Activated naive CD4-positive, alpha-beta T cell (primary cell): ENCODE measurements around the gene POU3F3.

Source experiments
- DNase-seq, 4 experiments: peaks; one replicate each; lab custom pipeline; 2025; lab: John Stamatoyannopoulos, UW

POU3F3 gene

GRCh38 chr2:104846786-104847585 is 6.9 kb upstream of the POU3F3 start:
- no peak for DNase-seq

- no peak for DNase-seq
Measured at GRCh38 chr2:104847586-104848160, 6.2 kb upstream of the POU3F3 start.

GRCh38 chr2:104848526-104848925 is 5.4 kb upstream of the POU3F3 start:
- no peak for DNase-seq

GRCh38 chr2:104849101-104849500 is 4.8 kb upstream of the POU3F3 start:
- no peak for DNase-seq

- peak in 2 of 4 experiments; percentile 35 to 39 for DNase-seq
Measured at GRCh38 chr2:104849618-104850141, 4.2 kb upstream of the POU3F3 start.

GRCh38 chr2:104850361-104851290 is 3.3 kb upstream of the POU3F3 start:
- no peak for DNase-seq

GRCh38 chr2:104851291-104852089 is 2.4 kb upstream of the POU3F3 start:
- DNase-seq = no peak

- no peak for DNase-seq
Measured at GRCh38 chr2:104852090-104852666, 1.7 kb upstream of the POU3F3 start.

GRCh38 chr2:104854498-104855220 is 744 bp downstream of the POU3F3 start:
- DNase-seq = no peak

- no peak for DNase-seq
Measured at GRCh38 chr2:104855221-104856085, 1.5 kb downstream of the POU3F3 start.

GRCh38 chr2:104856086-104856972 is 2.4 kb downstream of the POU3F3 start:
- DNase-seq = no peak

- no peak for DNase-seq
Measured at GRCh38 chr2:104856973-104857261, 3.0 kb downstream of the POU3F3 start.

GRCh38 chr2:104857262-104858005 is 3.5 kb downstream of the POU3F3 start:
- no peak for DNase-seq

- no peak for DNase-seq
Measured at GRCh38 chr2:104858006-104858978, 4.4 kb downstream of the POU3F3 start.

- DNase-seq = no peak
Measured at GRCh38 chr2:104859291-104859765, 5.4 kb downstream of the POU3F3 start.

- no peak for DNase-seq
Measured at GRCh38 chr2:104859766-104860450, 6.0 kb downstream of the POU3F3 start.
